Mucosa of gallbladder (tissue), 1 donor: ENCODE data around the gene RPTOR. TPM values are rescaled to one million over a fixed set of nuclear protein-coding genes. Genes with fewer than 3 reads are reported as not detected.

Experiments
- DNase-seq: peaks from one replicate; pipeline ENCODE4 v3.0.0-alpha.2; 2020; ENCODE audit warnings: low spot score
- total RNA-seq: library from RNA; stranded (reverse); gene quantifications from one replicate; pipeline ENCODE4 v1.2.1, GENCODE V29; 2021
- donor health status: DM: no; HTN: no; CAD: no.

The RPTOR gene
- total RNA-seq, 1 donor from 2014 or later, result 37.5 TPM

- DNase-seq, result no peak
Measured at GRCh38 chr17:80664217-80664790, 119.7 kb downstream of the RPTOR start.

- no peak for DNase-seq
Measured at GRCh38 chr17:80665792-80666191, 121.2 kb downstream of the RPTOR start.

- DNase-seq, result no peak
Measured at GRCh38 chr17:80666867-80667266, 122.2 kb downstream of the RPTOR start.

- DNase-seq, result no peak
Measured at GRCh38 chr17:80667462-80668277, 123.0 kb downstream of the RPTOR start.

GRCh38 chr17:80668375-80669148 is 123.9 kb downstream of the RPTOR start:
- no peak for DNase-seq

- no peak for DNase-seq
Measured at GRCh38 chr17:80671039-80671824, 126.6 kb downstream of the RPTOR start.

- no peak for DNase-seq
Measured at GRCh38 chr17:80671825-80672110, 127.1 kb downstream of the RPTOR start.

GRCh38 chr17:80673152-80673920 is 128.7 kb downstream of the RPTOR start:
- no peak for DNase-seq

GRCh38 chr17:80675438-80676095 is 130.9 kb downstream of the RPTOR start:
- no peak for DNase-seq

GRCh38 chr17:80676096-80676466 is 131.4 kb downstream of the RPTOR start:
- DNase-seq, result no peak

- DNase-seq, result no peak
Measured at GRCh38 chr17:80676564-80676963, 131.9 kb downstream of the RPTOR start.

- no peak for DNase-seq
Measured at GRCh38 chr17:80677214-80677756, 132.6 kb downstream of the RPTOR start.

GRCh38 chr17:80679816-80680215 is 135.2 kb downstream of the RPTOR start:
- DNase-seq, result no peak

- no peak for DNase-seq
Measured at GRCh38 chr17:80681215-80681614, 136.6 kb downstream of the RPTOR start.

- no peak for DNase-seq
Measured at GRCh38 chr17:80682372-80682771, 137.7 kb downstream of the RPTOR start.

- DNase-seq, result no peak
Measured at GRCh38 chr17:80683625-80684104, 139.0 kb downstream of the RPTOR start.

GRCh38 chr17:80687839-80688238 is 143.2 kb downstream of the RPTOR start:
- no peak for DNase-seq

GRCh38 chr17:80689129-80689619 is 144.5 kb downstream of the RPTOR start:
- no peak for DNase-seq

- no peak for DNase-seq
Measured at GRCh38 chr17:80691784-80692183, 147.1 kb downstream of the RPTOR start.

GRCh38 chr17:80692931-80693467 is 148.4 kb downstream of the RPTOR start:
- no peak for DNase-seq
